SK-N-SH treated with all-trans-retinoic acid at 6 μM for 48 hours (cell line): Measurements from ENCODE around the gene FST.

Source experiments
- CSDC2 ChIP-seq: fragments of 250-450 bp; sonication (Bioruptor Pico); IDR thresholded peaks from 2 replicates; pipeline ENCODE4 v1.5.0; 2020; ENCODE audit warnings: mild to moderate bottlenecking, moderate library complexity
- ESRRG ChIP-seq: fragments of 250-450 bp; sonication (Bioruptor Pico); IDR thresholded peaks from 2 replicates; pipeline ENCODE4 v1.6.1; 2021; ENCODE audit warnings: mild to moderate bottlenecking
- GLIS3 ChIP-seq: fragments of 250-450 bp; sonication (Bioruptor Pico); IDR thresholded peaks from 2 replicates; pipeline ENCODE4 v1.5.0; 2020; ENCODE audit warnings: mild to moderate bottlenecking, moderate library complexity
- PPARA ChIP-seq: fragments of 250-450 bp; sonication (Bioruptor Pico); IDR thresholded peaks from 2 replicates; pipeline ENCODE4 v1.5.0; 2020; ENCODE audit warnings: mild to moderate bottlenecking, borderline replicate concordance
- TCF4 ChIP-seq: fragments of 250-450 bp; sonication (Bioruptor Pico); IDR thresholded peaks from 2 replicates; pipeline ENCODE4 v1.8.0; 2021; ENCODE audit warnings: mild to moderate bottlenecking, moderate library complexity, borderline replicate concordance
- ZFP3 ChIP-seq: fragments of 250-450 bp; sonication (Bioruptor Pico); IDR thresholded peaks from 2 replicates; pipeline ENCODE4 v1.5.0; 2020; ENCODE audit warnings: mild to moderate bottlenecking, moderate library complexity
- ZFP30 ChIP-seq: fragments of 450-650 bp; formaldehyde crosslinking; IDR thresholded peaks from 2 replicates; pipeline ENCODE4 v1.5.0; 2022; ENCODE audit warnings: mild to moderate bottlenecking, moderate library complexity
- ZNF565 ChIP-seq: fragments of 450-650 bp; formaldehyde crosslinking; conservative IDR thresholded peaks from 2 replicates; pipeline ENCODE4 v1.5.0; 2020; ENCODE audit warnings: low read depth, mild to moderate bottlenecking, moderate library complexity
- TF ChIP-seq, protein P1 (sequence below): fragments of 250-450 bp; sonication (Bioruptor Pico); IDR thresholded peaks from 2 replicates; pipeline ENCODE4 v1.8.0; 2020; ENCODE audit warnings: mild to moderate bottlenecking, moderate library complexity, borderline replicate concordance
- TF ChIP-seq, protein P2 (sequence below): fragments of 250-450 bp; sonication (Bioruptor Pico); IDR thresholded peaks from 2 replicates; pipeline ENCODE4 v1.5.1; 2021; ENCODE audit warnings: mild to moderate bottlenecking, moderate library complexity

DNA sequence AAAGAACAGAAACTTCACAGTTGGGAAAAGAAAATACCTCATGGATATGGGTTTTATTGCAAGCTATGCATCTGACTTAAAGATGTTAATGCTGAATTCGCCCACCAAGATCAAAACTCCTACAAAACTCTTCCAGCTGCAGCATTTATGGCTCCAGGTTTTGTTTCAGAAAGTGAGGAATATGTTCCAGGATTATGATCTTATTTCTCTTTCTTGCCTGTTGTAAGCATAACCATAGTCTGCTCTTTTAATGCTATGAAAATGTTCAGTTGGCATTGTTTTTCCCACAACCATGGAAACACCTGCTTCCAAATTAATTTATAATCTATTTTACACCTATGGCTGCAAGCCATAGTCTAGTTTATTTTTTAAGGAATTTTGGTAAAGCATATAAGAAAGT, 34.9 kb upstream of the FST start:
- TF ChIP-seq TCF4: no peak
- TF ChIP-seq PPARA (CRISPR knock-in tag): no peak
- TF ChIP-seq CSDC2 (CRISPR knock-in tag): no peak
- TF ChIP-seq, protein P1, sequence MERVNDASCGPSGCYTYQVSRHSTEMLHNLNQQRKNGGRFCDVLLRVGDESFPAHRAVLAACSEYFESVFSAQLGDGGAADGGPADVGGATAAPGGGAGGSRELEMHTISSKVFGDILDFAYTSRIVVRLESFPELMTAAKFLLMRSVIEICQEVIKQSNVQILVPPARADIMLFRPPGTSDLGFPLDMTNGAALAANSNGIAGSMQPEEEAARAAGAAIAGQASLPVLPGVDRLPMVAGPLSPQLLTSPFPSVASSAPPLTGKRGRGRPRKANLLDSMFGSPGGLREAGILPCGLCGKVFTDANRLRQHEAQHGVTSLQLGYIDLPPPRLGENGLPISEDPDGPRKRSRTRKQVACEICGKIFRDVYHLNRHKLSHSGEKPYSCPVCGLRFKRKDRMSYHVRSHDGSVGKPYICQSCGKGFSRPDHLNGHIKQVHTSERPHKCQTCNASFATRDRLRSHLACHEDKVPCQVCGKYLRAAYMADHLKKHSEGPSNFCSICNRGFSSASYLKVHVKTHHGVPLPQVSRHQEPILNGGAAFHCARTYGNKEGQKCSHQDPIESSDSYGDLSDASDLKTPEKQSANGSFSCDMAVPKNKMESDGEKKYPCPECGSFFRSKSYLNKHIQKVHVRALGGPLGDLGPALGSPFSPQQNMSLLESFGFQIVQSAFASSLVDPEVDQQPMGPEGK: no peak
- TF ChIP-seq GLIS3 (CRISPR knock-in tag): no peak
- no peak for TF ChIP-seq ZFP30 (CRISPR knock-in tag)
- no peak for TF ChIP-seq ZFP3
- no peak for TF ChIP-seq ZNF565 (CRISPR knock-in tag)
- no peak for TF ChIP-seq ESRRG
- TF ChIP-seq, protein P2, sequence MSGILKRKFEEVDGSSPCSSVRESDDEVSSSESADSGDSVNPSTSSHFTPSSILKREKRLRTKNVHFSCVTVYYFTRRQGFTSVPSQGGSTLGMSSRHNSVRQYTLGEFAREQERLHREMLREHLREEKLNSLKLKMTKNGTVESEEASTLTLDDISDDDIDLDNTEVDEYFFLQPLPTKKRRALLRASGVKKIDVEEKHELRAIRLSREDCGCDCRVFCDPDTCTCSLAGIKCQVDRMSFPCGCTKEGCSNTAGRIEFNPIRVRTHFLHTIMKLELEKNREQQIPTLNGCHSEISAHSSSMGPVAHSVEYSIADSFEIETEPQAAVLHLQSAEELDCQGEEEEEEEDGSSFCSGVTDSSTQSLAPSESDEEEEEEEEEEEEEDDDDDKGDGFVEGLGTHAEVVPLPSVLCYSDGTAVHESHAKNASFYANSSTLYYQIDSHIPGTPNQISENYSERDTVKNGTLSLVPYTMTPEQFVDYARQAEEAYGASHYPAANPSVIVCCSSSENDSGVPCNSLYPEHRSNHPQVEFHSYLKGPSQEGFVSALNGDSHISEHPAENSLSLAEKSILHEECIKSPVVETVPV (CRISPR knock-in tag): no peak
